DMS 273 treated with DMSO at 0.1 percent for 48 hours (cell line): Measurements from ENCODE around the gene RASD1.
"Not testable (repeated sequence)": the region's sequence is repeated elsewhere in the genome, so short reads cannot be mapped to it uniquely, and the experiment has no call there.

Experiments
- DNase-seq: peaks from one replicate; lab custom pipeline; 2025; lab: John Stamatoyannopoulos, UW

RASD1 gene

GRCh38 chr17:17497065-17497844, 1.1 kb upstream of the RASD1 start:
- no peak for DNase-seq

GRCh38 chr17:17495536-17496188, 533 bp downstream of the RASD1 start:
- DNase-seq = no peak

GRCh38 chr17:17494870-17495535, 1.2 kb downstream of the RASD1 start:
- peak; percentile 6 for DNase-seq

DNA sequence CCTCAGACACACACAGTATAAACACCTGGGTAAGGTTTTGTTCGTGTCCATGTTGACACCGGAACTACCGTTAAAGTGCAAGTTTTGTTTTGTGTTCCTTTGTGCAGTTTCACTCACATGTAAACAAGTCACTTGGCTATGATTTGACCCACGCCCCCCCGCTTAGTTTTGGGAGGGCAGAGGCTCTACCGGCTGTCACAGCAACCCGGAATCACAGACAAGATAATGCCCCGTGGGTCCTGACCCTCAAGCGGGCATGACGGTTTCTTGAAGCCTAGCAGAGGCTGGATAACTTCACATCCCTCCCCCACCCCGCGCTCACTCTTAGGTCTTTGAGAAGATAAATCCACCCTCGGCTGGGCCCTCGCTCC, 1.7 kb downstream of the RASD1 start:
- no peak for DNase-seq

DNA sequence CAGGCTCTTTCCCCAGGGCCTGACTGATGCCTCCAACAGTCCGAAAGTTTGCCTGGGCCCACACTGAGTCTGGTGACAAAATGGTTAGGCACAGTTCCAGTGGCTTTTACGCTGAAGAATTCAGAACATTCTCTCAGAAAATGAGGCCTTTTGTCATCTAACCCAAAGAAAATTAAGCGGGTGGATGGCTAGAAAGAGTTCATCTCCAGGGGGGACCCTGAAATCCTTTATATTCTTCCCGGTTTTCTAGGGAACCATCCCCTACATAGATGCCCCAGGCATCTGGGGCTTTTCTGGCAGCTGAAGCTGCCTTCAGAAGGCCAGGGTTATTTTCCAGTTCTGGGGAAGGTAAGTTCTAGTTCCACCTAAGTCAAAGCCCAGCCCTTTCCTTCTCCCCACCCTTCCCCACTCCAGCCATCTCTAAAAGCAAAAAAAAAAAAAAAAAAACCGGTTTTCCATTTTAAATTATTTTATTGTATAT, 2.2 kb downstream of the RASD1 start:
- DNase-seq = no peak

- DNase-seq = no peak
These were observed 2.8 kb downstream of the RASD1 start for GRCh38 chr17:17493249-17493985.

- no peak for DNase-seq
These were observed 3.6 kb downstream of the RASD1 start for GRCh38 chr17:17492571-17492970.

- DNase-seq = no peak
These were observed 4.1 kb downstream of the RASD1 start for GRCh38 chr17:17492085-17492484.

- DNase-seq = no peak
These were observed 4.6 kb downstream of the RASD1 start for GRCh38 chr17:17491546-17491988.

- no peak for DNase-seq
These were observed 5.1 kb downstream of the RASD1 start for GRCh38 chr17:17491031-17491471.

DNA sequence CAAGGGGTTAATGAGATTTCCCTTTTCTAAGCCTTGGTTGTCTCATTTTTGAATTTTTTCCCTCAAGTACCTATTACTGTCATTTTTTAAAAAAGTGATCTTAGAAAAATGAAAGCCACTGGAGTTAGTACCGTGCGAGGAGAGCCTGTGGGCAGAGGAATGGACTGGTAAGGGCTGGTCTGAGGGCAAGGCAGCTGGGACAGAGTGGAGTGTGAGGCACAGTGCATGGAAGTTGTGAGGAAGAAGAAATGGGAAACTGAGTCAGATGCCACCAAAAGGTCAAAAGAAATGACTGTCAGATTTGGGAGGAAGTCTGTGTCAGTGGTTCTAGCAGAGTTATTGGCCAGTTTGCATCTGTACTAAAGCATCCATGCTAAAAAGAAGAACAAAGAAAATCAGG, 8.2 kb downstream of the RASD1 start:
- no peak for DNase-seq

DNA sequence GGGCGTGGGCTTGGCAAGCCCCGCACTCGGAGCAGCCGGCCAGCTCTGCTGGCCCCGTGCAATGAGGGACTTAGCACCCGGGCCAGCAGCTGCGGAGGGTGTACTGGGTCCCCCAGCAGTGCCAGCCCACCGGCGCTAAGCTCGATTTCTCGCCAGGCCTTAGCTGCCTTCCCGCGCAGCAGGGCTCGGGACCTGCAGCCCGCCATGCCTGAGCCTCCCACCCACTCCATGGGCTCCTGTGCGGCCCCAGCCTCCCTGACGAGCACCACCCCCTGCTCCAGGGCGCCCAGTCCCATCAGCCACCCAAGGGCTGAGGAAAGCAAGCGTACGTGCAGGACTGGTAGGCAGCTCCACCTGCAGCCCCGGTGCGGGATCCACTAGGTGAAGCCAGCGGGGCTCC, 9.8 kb downstream of the RASD1 start:
- not testable (repeated sequence) for DNase-seq

- DNase-seq = no peak
These were observed 10.8 kb downstream of the RASD1 start for GRCh38 chr17:17485420-17485819.

DNA sequence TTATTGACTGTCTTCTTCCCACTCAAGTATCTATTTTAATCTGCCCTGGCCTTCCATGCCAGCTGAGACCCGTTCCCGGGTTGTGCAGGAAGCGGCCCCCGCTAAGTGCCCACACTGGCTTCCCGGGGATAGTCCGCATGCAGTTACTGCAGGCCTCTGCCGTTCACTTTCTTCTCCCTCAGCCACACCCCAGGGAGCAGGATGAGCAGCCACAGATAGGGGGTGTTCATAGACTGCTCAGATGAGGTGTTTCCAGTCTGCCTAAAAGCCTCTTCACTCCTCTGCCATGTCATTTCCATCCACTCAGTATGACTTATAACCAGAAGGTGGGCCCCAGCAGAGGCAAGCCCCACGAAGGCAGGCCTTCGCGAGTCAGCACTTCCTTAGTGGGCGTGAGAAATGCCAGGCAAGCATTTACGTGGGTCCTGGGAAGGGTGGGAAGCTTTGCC, 11.7 kb downstream of the RASD1 start:
- DNase-seq = no peak

DNA sequence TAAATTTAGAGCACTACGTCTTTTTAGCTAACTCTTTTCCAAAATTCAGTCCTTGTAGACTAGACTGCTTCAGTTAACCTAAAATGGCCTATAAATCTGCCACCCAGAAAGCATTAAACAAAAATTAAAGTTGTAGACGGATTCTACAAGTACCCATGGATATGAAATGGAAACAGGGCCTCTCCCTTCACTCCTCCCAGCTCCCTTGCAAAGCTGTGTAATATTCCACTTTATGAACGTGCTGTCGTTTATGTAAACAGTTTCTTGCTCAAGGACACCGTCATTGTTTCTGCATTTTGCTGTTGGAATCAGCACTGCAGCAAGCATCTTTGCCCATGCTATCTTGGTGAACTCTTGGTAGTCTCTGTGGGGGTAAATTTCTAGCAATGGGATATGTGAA, 14.3 kb downstream of the RASD1 start:
- DNase-seq = no peak

GRCh38 chr17:17480593-17481148, 15.5 kb downstream of the RASD1 start:
- DNase-seq = no peak

- DNase-seq = no peak
These were observed 17.0 kb downstream of the RASD1 start for GRCh38 chr17:17479209-17479608.

GRCh38 chr17:17476865-17477467, 19.2 kb downstream of the RASD1 start, which contains the start of gene MED9:
Gene MED9, plus strand, starts transcription at chr17:17477000. Its CDS starts 42 bp downstream, at chr17:17477042.
- DNase-seq = peak; percentile 53

DNA sequence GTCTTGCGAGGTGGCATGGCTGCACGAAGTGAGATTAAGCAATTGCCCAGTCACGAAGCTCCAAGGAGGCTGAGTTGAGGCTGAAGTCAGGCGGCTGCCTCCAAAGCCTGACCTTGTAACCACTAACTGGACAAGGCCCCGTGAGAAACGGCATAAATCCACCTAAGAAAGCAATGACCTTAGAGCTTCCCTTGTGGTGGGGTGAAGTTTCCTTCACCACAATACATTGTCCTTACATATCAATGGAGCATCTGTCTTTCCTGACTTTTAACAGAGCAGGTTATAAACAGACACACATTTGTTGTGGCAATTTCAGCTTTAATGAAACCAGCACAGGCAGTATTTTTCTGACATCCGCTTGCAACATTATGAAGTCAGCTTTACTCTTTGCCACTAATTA, 21.9 kb downstream of the RASD1 start:
- no peak for DNase-seq

DNA sequence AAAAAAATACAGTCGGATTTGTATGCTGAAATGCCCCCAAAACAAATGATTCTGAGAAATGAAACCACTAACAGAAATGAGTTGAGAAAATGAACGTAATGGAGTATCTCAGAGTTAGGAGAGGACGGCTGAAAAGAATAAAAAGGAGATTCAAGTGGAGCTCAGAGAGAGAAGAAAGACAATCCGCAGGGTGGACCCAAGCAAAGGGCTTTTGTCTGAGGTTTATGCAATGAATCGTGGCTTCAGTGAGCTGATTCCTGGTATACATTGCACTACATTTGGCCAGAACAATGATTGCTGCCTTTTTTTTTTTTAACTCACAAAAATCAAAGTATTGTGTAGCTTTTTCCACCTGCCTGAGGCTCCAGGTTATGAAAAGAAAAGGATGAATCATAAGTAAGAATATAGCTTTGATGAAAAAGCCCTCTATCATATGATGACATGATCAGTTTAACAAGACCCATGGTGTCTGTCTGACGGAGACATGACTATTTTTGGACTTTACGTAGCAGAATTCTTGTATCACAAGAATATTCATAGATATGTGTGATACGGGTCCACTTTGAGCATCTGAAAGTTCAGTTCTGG, 23.8 kb downstream of the RASD1 start:
- no peak for DNase-seq

DNA sequence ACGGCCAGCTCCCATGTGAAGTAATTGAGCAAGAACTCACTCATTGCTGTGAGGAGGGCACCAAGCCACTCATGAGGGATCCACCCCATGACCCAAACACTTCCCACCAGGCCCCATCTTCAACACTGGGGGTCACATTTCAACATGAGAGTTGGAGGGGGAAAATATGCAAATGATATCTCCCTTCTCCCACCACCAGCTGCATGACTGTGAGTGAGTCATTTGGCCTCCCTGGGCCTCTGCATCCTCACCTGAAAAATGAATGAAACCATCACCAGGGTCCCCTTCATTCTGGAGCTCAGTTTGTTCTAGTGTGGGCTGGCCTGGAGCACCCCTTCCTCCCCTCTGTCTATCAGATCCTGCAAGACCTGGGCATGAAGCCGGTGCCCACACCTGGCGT, 26.2 kb downstream of the RASD1 start:
- DNase-seq = no peak
